K562 (cell line): ENCODE results near the gene CLCNKA. TPM values are rescaled to one million over a fixed set of nuclear protein-coding genes. Genes with fewer than 3 reads are reported as not detected.
A peak's percentile ranks its signal among the peaks of the same experiment; 100 is the strongest.

ENCODE experiments used
- ATAC-seq: fragments of 200-7000 bp; cut with Tn5 transposase; 3 replicates; pipeline ENCODE4 v1.9.1; 2020; ENCODE audit warnings: moderate library complexity
- BruUV-seq: library from RNA; stranded (reverse); fragments of 400-500 nt; replicated peaks from 2 replicates; lab custom pipeline; 2021; lab: Mats Ljungman, UMichigan
- CTCF ChIA-PET: fragments of 300-600 bp; formaldehyde crosslinking; extraction: SDS; loops from one replicate; lab custom pipeline; 2021; ENCODE audit warnings: low intra/inter-chr PET ratio; lab: Yijun Ruan, JAX
- POLR2A ChIA-PET: fragments of 300-600, 350-650 bp; sonication (Branson Sonifier 250); formaldehyde crosslinking; extraction: SDS; loops from one replicate; lab custom pipeline; 2021; ENCODE audit warnings: antibody characterized with exemption, inconsistent platforms; lab: Yijun Ruan, JAX
- DNase-seq, 4 experiments: peaks; one replicate each; pipeline versions ENCODE4 v3.0.0 to v3.0.0-alpha.2; 2011 to 2018; ENCODE audit warnings: low spot score in 3 of 4, mixed read lengths in 3 of 4; ENCODE audit errors: extremely low read depth in 1 of 4
- FAIRE-seq: peaks from 2 replicates; lab custom pipeline; 2011; peaks lifted over from hg19 to GRCh38; lab: Jason Lieb, UNC
- H2AFZ ChIP-seq: 2 replicates; pipeline ENCODE4 v1.6.0; 2011; ENCODE audit warnings: low read depth, low read length, control low read depth, inconsistent platforms
- H3K27ac ChIP-seq: fragments of 200-600 bp; 3 replicates; pipeline ENCODE4 v1.8.0; 2011; ENCODE audit warnings: low read depth, mild to moderate bottlenecking, control low read depth, inconsistent platforms, low read length, moderate library complexity, mixed read lengths; ENCODE audit errors: extremely low read depth
- H3K27me3 ChIP-seq, 2 experiments: fragments of 300-600 bp in 1 of 2; 2 replicates in 1 of 2; 3 replicates in 1 of 2; pipeline versions ENCODE4 v1.6.0 to v1.8.0; 2011; ENCODE audit warnings: inconsistent platforms in 2 of 2, low read length in 2 of 2, mild to moderate bottlenecking in 1 of 2, mixed read lengths in 1 of 2, moderate library complexity in 1 of 2; ENCODE audit not compliant: control insufficient read depth in 2 of 2, insufficient read depth in 2 of 2
- H3K36me3 ChIP-seq: fragments of 300-600 bp; 3 replicates; pipeline ENCODE4 v1.8.0; 2011; ENCODE audit warnings: mild to moderate bottlenecking, low read length, inconsistent platforms; ENCODE audit not compliant: control insufficient read depth, insufficient read depth
- H3K4me1 ChIP-seq, 2 experiments: fragments of 200-600 bp in 1 of 2; replicated peaks in 1 of 2; 2 replicates in 1 of 2; 3 replicates in 1 of 2; pipeline versions ENCODE4 v1.5.1 to v1.8.0; 2011; ENCODE audit warnings: inconsistent platforms in 2 of 2, low read length in 2 of 2, mild to moderate bottlenecking in 1 of 2, mixed read lengths in 1 of 2, moderate library complexity in 1 of 2; ENCODE audit not compliant: control insufficient read depth in 2 of 2, insufficient read depth in 2 of 2
- H3K4me2 ChIP-seq: 2 replicates; pipeline ENCODE4 v1.6.1; 2011; ENCODE audit warnings: low read length, control low read depth, inconsistent platforms, mixed read lengths; ENCODE audit not compliant: insufficient read depth
- H3K4me3 ChIP-seq: fragments of 200-600 bp; sonication (generic), shearing (Covaris generic); 2 replicates; pipeline ENCODE4 v1.5.1; 2016; ENCODE audit warnings: control low read depth, inconsistent platforms
- H3K79me2 ChIP-seq: fragments of 200-600 bp; 3 replicates; pipeline ENCODE4 v1.8.0; 2011; ENCODE audit warnings: low read length, inconsistent platforms; ENCODE audit not compliant: control insufficient read depth, insufficient read depth
- H3K9ac ChIP-seq, 2 experiments: 2 replicates each; pipeline versions ENCODE4 v1.6.0 to v1.6.1; 2011; ENCODE audit warnings: low read depth in 2 of 2, low read length in 2 of 2, control low read depth in 1 of 2, inconsistent platforms in 1 of 2, mild to moderate bottlenecking in 1 of 2, mixed read lengths in 1 of 2; ENCODE audit not compliant: insufficient read depth in 1 of 2
- H3K9me1 ChIP-seq: one replicate; pipeline ENCODE4 v1.6.0; 2011; ENCODE audit warnings: inconsistent platforms, mild to moderate bottlenecking, low read length, moderate library complexity; ENCODE audit not compliant: control insufficient read depth, insufficient read depth
- H3K9me3 ChIP-seq: replicated peaks from 2 replicates; pipeline ENCODE4 v1.5.1; 2011; ENCODE audit warnings: low read depth, low read length, inconsistent platforms; ENCODE audit not compliant: control insufficient read depth, insufficient read depth
- H4K20me1 ChIP-seq: replicated peaks from 2 replicates; pipeline ENCODE4 v1.6.1; 2011; ENCODE audit warnings: low read length, inconsistent platforms, mixed read lengths; ENCODE audit not compliant: control insufficient read depth, insufficient read depth
- KLF13 ChIP-seq: fragments of 450-650 bp; IDR thresholded peaks from 2 replicates; pipeline ENCODE4 v1.6.1; 2016; ENCODE audit warnings: missing genetic modification characterization, low read depth, mild to moderate bottlenecking, missing compliant biosample characterization, moderate library complexity, borderline replicate concordance
- PTTG1 ChIP-seq: fragments of 450-650 bp; IDR thresholded peaks from 2 replicates; pipeline ENCODE4 v1.6.1; 2016; ENCODE audit warnings: low read depth, mild to moderate bottlenecking, missing genetic modification characterization, missing compliant biosample characterization
- SMAD1 ChIP-seq: fragments of 150-350 bp; IDR thresholded peaks from 2 replicates; pipeline ENCODE4 v1.6.1; 2014; ENCODE audit warnings: low read length, low read depth; ENCODE audit not compliant: partially characterized antibody
- WGBS: fragments of 100-300 bp; shearing (Covaris generic); methylation state at CpG from one replicate; pipeline ENCODE4 v1.1.6; 2016; ENCODE audit warnings: low coverage, mixed read lengths; ENCODE audit not compliant: insufficient coverage; ENCODE audit errors: missing lambda C conversion rate; 5-methylcytosine and 5-hydroxymethylcytosine counted together
- in situ Hi-C: fragments of 300-500 bp; cut with MboI; formaldehyde crosslinking; loops from 4 replicates; pipeline ENCODE4 v1.15.0; 2018; ENCODE audit warnings: inconsistent platforms, mixed read lengths
- intact Hi-C: fragments of 100-400 bp; cut with micrococcal nuclease; formaldehyde crosslinking; loops from 2 replicates; pipeline ENCODE4 v1.14.2; 2022
- polyA plus RNA-seq, 8 experiments: library from polyadenylated mRNA; depleted of rRNA in 4 of 8; stranded (reverse) in 5 of 8; unstranded in 3 of 8; fragments of >200 nt; fragmentation: Nextera tagmentation in 2 of 8; fragmentation: Illumina TruSeq in 1 of 8; extraction: Ambion mirVana in 2 of 8; extraction: Trizol in 1 of 8; gene quantifications; 2 replicates each; pipeline versions ENCODE4 v1.2.1 to v1.2.3, GENCODE V29; 2011 to 2014; ENCODE audit warnings: inconsistent platforms in 1 of 8, missing spikeins in 1 of 8
- total RNA-seq, 7 experiments: library from RNA; depleted of rRNA in 6 of 7; stranded (reverse); fragments of >200 nt in 6 of 7; fragmentation: Illumina TruSeq in 2 of 7; extraction: Trizol in 2 of 7; gene quantifications; 2 replicates each; pipeline versions ENCODE4 v1.2.1 to v1.2.3, GENCODE V29; 2011 to 2021; ENCODE audit warnings: low replicate concordance in 1 of 7
- TF ChIP-seq, protein P1 (sequence below): fragments of 250-450 bp; sonication (Bioruptor Pico); IDR thresholded peaks from 2 replicates; pipeline ENCODE4 v1.8.0; 2022; ENCODE audit warnings: inconsistent platforms

The CLCNKA gene
- total and polyA plus RNA-seq, 9 of the 15 experiments (the other 6 are each of a cell fraction or from before 2014, with no cell fraction given): 0.03 to 0.37 (median 0.10) TPM; not detected in 3

DNA sequence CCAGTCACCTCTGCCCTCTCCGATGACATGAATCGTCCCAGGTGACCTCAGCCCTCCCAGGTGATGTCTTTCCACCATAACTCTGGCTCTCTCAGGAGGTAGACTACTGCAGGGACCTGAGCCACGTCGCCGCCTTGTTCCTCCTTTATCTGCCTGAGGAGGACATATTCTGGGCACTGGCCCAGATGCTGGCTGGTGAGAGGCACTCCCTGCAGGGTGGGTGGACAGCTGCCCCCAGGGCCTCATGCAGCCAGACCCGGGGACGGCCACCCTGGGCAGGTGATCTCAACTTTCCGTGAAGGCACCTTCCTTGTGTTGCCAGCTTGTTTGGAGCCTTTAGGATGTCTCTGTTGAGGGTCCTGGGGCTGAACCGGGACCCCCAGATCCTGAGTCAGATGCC is 32.1 kb upstream of the CLCNKA start:
- Histone ChIP-seq H3K9ac (0 out of 4 replicates have a peak overlapping the region, but pooled peaks of 1 of the 2 experiments have one; percentile 53), H3K9me1 (no peaks in the 10 kb centered on the region), H3K27me3 (peaks cover 5 to 9% of the 10 kb centered on the region in 2 experiments; a peak in 3 of 5 replicates), H3K4me2 (no peak overlapping the region), H3K9me3 (no peaks in the 10 kb centered on the region), H3K27ac (no peak overlapping the region), H2AFZ (no peak overlapping the region), H3K79me2 (no peaks in the 10 kb centered on the region), H3K4me1 (peaks cover 0 to 27% of the 10 kb centered on the region in 2 experiments; a peak in 2 of 5 replicates), H3K4me3 (no peak overlapping the region), H4K20me1 (no peaks in the 10 kb centered on the region), H3K36me3 (no peaks in the 10 kb centered on the region)
- 8% methylated on average over 9 of the region's 9 CpGs for WGBS
- DNase-seq: peak in 1 of 4 experiments; percentile 5
- intact Hi-C loops (loop anchor here (5.0 kb wide), 1 partner anchor 37 kb away; no protein-coding TSS in a partner anchor), in situ Hi-C loops (no loop called here)
- ATAC-seq: no peak
- FAIRE-seq: no peak
- CTCF ChIA-PET: no interaction called here
- BruUV-seq: no TSS peak
- TF ChIP-seq KLF13 (tag) (no peak), PTTG1 (no peak), SMAD1 (no peak)
- TF ChIP-seq, protein P1, sequence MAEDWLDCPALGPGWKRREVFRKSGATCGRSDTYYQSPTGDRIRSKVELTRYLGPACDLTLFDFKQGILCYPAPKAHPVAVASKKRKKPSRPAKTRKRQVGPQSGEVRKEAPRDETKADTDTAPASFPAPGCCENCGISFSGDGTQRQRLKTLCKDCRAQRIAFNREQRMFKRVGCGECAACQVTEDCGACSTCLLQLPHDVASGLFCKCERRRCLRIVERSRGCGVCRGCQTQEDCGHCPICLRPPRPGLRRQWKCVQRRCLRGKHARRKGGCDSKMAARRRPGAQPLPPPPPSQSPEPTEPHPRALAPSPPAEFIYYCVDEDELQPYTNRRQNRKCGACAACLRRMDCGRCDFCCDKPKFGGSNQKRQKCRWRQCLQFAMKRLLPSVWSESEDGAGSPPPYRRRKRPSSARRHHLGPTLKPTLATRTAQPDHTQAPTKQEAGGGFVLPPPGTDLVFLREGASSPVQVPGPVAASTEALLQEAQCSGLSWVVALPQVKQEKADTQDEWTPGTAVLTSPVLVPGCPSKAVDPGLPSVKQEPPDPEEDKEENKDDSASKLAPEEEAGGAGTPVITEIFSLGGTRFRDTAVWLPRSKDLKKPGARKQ (CRISPR knock-in tag): no peak
- POLR2A ChIA-PET: no interaction called here
